Thoracic aorta (tissue), 2 donors: ENCODE measurements around the gene ACP2. TPM values are rescaled to one million over a fixed set of nuclear protein-coding genes. Genes with fewer than 3 reads are reported as not detected.
"Not testable (repeated sequence)": the region's sequence is repeated elsewhere in the genome, so short reads cannot be mapped to it uniquely, and the experiment has no call there.

ENCODE experiments used
- ATAC-seq: fragments of 150-250 bp; one replicate; pipeline ENCODE4 v1.8.0; 2017; ENCODE audit warnings: low read depth; ENCODE audit not compliant: insufficient number of reproducible peaks, low FRiP score
- DNase-seq: peaks from one replicate; pipeline ENCODE4 v3.0.0-alpha.2; 2020; ENCODE audit warnings: low spot score
- H3K27ac ChIP-seq, 2 donors: fragments of 200-600 bp; sonication (generic); 1 replicate in 1 of 2; 2 replicates in 1 of 2; pipeline ENCODE4 v1.5.1; 2016; ENCODE audit warnings: mild to moderate bottlenecking in 2 of 2, moderate library complexity in 2 of 2
- H3K27me3 ChIP-seq: fragments of 200-600 bp; sonication (generic); replicated peaks from 2 replicates; pipeline ENCODE4 v1.6.0; 2016; ENCODE audit warnings: mild to moderate bottlenecking; ENCODE audit not compliant: insufficient read depth
- H3K36me3 ChIP-seq: fragments of 200-600 bp; sonication (generic); one replicate; pipeline ENCODE4 v1.5.1; 2016
- H3K4me1 ChIP-seq, 2 donors: fragments of 200-600 bp; sonication (generic); 1 replicate in 1 of 2; 2 replicates in 1 of 2; pipeline versions ENCODE4 v1.5.1 to v1.6.0; 2016; ENCODE audit warnings: low read depth in 2 of 2, mild to moderate bottlenecking in 1 of 2; ENCODE audit not compliant: control insufficient read depth in 1 of 2
- H3K4me3 ChIP-seq: fragments of 200-600 bp; sonication (generic); 2 replicates; pipeline ENCODE4 v1.5.1; 2016; ENCODE audit warnings: mild to moderate bottlenecking
- H3K9me3 ChIP-seq: fragments of 200-600 bp; sonication (generic); 2 replicates; pipeline ENCODE4 v1.5.1; 2016
- CTCF ChIP-seq: fragments of 200-600 bp; sonication (generic); IDR thresholded peaks from one replicate; pipeline ENCODE4 v1.5.1; 2019; ENCODE audit warnings: antibody characterized with exemption
- total RNA-seq, 2 donors: library from RNA; depleted of rRNA; stranded (reverse); fragments of >200 nt; gene quantifications; one replicate each; pipeline versions ENCODE4 v1.1.0 to v1.2.3, GENCODE V29; 2016

ACP2 gene
- total RNA-seq, 2 donors from 2014 or later = 39.4 to 59.7 TPM

DNA sequence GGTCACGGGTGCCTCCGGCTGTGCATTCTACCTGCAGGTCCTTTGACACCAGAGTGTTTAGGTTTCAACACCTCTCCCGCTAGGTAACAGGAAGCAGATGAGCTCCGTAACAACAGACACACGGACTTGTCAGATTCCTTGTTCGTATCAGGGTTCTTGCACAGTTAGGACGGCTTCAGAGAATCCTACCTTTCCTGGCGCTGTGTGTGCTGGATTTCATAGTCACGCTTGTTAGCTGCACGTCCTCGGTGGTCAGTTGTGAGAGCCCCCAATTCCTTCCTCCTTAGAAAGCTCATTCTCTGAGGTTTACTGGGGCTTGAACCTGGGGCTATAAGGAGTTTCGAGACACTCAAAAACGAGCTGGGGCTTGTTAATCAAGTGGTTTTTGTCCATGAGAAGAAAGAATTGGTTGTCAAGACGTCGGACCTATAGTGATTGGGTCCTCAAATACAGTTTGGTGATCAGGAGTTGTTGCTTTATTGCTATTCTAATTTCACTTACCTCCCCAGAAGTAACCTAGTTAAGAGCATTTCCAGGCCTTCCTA lies 33.2 kb downstream of the ACP2 start:
- H3K27ac ChIP-seq = peak overlapping the region; percentile 89 to 93
- H3K4me3 ChIP-seq = peak overlapping the region; percentile 82
- no peak for DNase-seq
- H3K9me3 ChIP-seq = no peaks in the 10 kb centered on the region
- peaks cover 12% of the 10 kb centered on the region for H3K36me3 ChIP-seq
- ATAC-seq = no peak
- peaks cover 17 to 39% of the 10 kb centered on the region in 2 donors for H3K4me1 ChIP-seq
- H3K27me3 ChIP-seq = no peaks in the 10 kb centered on the region
- no peak for TF ChIP-seq CTCF

GRCh38 chr11:47213950-47214565 lies 34.6 kb downstream of the ACP2 start:
- Histone ChIP-seq H3K4me3 (peak overlapping the region; percentile 82), H3K27me3 (no peaks in the 10 kb centered on the region), H3K36me3 (peaks cover 5% of the 10 kb centered on the region), H3K27ac (peak overlapping the region; percentile 89 to 93), H3K9me3 (no peaks in the 10 kb centered on the region), H3K4me1 (peaks cover 14 to 36% of the 10 kb centered on the region in 2 donors)
- DNase-seq = peak; percentile 86
- ATAC-seq = peak; percentile 92
- TF ChIP-seq CTCF = no peak

- no peak for ATAC-seq
These were observed 35.7 kb downstream of the ACP2 start for GRCh38 chr11:47212938-47213337.

DNA sequence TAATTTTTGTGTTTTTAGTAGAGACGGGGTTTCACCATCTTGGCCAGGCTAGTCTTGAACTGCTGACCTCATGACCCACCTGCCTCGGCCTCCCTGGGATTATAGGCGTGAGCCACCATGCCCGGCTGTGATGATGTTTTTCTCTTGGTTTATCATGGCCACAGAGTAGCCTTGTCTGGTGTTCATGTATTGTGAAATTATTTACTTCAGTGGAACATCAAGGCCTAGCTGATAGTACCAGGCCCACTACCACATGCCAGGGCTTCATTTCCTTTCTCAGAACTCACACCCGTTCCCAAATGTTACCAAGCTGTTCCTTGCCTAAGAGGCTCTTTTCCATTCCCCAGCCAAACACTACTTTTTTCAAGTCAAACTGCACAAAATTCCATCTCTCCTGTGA lies 40.0 kb downstream of the ACP2 start:
- DNase-seq (no peak), ATAC-seq (no peak)
- Histone ChIP-seq H3K36me3 (no peaks in the 10 kb centered on the region), H3K27ac (no peak overlapping the region), H3K4me1 (peaks cover 0 to 7% of the 10 kb centered on the region in 2 donors), H3K9me3 (no peaks in the 10 kb centered on the region), H3K4me3 (no peak overlapping the region), H3K27me3 (no peaks in the 10 kb centered on the region)
- TF ChIP-seq CTCF = no peak

More at GRCh38 chr11:47212938-47213337, 35.7 kb downstream of the ACP2 start:
- Histone ChIP-seq H3K27ac (peak overlapping the region in 1 of 2 donors; percentile 89), H3K27me3 (no peaks in the 10 kb centered on the region), H3K4me1 (peaks cover 14 to 29% of the 10 kb centered on the region in 2 donors), H3K4me3 (no peak overlapping the region), H3K9me3 (no peaks in the 10 kb centered on the region), H3K36me3 (peaks cover 3% of the 10 kb centered on the region)
- no peak for DNase-seq
- TF ChIP-seq CTCF = no peak

GRCh38 chr11:47208008-47208552 lies 40.5 kb downstream of the ACP2 start:
- not testable (repeated sequence) for ATAC-seq, H3K27me3 ChIP-seq, H3K4me1 ChIP-seq, H3K4me3 ChIP-seq, H3K9me3 ChIP-seq, H3K27ac ChIP-seq, DNase-seq, H3K36me3 ChIP-seq
